Smooth muscle cell (in vitro differentiated cells): ENCODE data around the gene CYS1. TPM values are rescaled to one million over a fixed set of nuclear protein-coding genes. Genes with fewer than 3 reads are reported as not detected.

Source experiments
- DNase-seq: peaks from one replicate; lab custom pipeline; 2025; ENCODE audit not compliant: unreplicated experiment; lab: John Stamatoyannopoulos, UW
- H2AFZ ChIP-seq: fragments of 200-600 bp; sonication (generic); 2 replicates; pipeline ENCODE4 v1.6.0; 2016; ENCODE audit warnings: antibody characterized with exemption, low read depth, mild to moderate bottlenecking
- H3F3A ChIP-seq: fragments of 200-600 bp; sonication (generic); 2 replicates; pipeline ENCODE4 v1.6.0; 2017; ENCODE audit warnings: antibody characterized with exemption, low read depth
- H3K27ac ChIP-seq: fragments of 200-600 bp; sonication (generic); 2 replicates; pipeline ENCODE4 v1.5.1; 2016; ENCODE audit warnings: low read depth, mild to moderate bottlenecking
- H3K27me3 ChIP-seq: fragments of 200-600 bp; sonication (generic); 2 replicates; pipeline ENCODE4 v1.6.1; 2016; ENCODE audit warnings: low read depth, mild to moderate bottlenecking
- H3K36me3 ChIP-seq: fragments of 200-600 bp; sonication (generic); 2 replicates; pipeline ENCODE4 v1.5.1; 2016; ENCODE audit warnings: low read depth
- H3K4me1 ChIP-seq: fragments of 200-600 bp; sonication (generic); 2 replicates; pipeline ENCODE4 v1.5.1; 2016; ENCODE audit warnings: low read depth
- H3K4me2 ChIP-seq: fragments of 200-600 bp; sonication (generic); 2 replicates; pipeline ENCODE4 v1.6.0; 2016; ENCODE audit warnings: mild to moderate bottlenecking
- H3K4me3 ChIP-seq: fragments of 200-600 bp; sonication (generic); 2 replicates; pipeline ENCODE4 v1.5.1; 2016; ENCODE audit warnings: mild to moderate bottlenecking
- H3K79me2 ChIP-seq: fragments of 200-600 bp; sonication (generic); 2 replicates; pipeline ENCODE4 v1.6.0; 2016; ENCODE audit warnings: low read depth, mild to moderate bottlenecking
- H3K9ac ChIP-seq: fragments of 200-600 bp; sonication (generic); 2 replicates; pipeline ENCODE4 v1.6.0; 2016; ENCODE audit warnings: low read depth
- H3K9me3 ChIP-seq: fragments of 200-600 bp; sonication (generic); replicated peaks from 2 replicates; pipeline ENCODE4 v1.5.1; 2016; ENCODE audit warnings: low read depth
- H4K20me1 ChIP-seq: fragments of 200-600 bp; sonication (generic); 2 replicates; pipeline ENCODE4 v1.6.0; 2016; ENCODE audit warnings: low read depth
- CTCF ChIP-seq: fragments of 200-600 bp; sonication (generic); IDR thresholded peaks from 2 replicates; pipeline ENCODE4 v1.5.1; 2017; ENCODE audit warnings: borderline replicate concordance, mild to moderate bottlenecking, antibody characterized with exemption; ENCODE audit not compliant: insufficient read depth, poor library complexity, severe bottlenecking
- WGBS: methylation state at CpG from one replicate; pipeline ENCODE4 v1.1.7; 2016; ENCODE audit warnings: low lambda C conversion rate; 5-methylcytosine and 5-hydroxymethylcytosine counted together
- polyA plus RNA-seq: library from polyadenylated mRNA; unstranded; fragments of >200 nt; fragmentation: Nextera tagmentation; extraction: Ambion mirVana; gene quantifications from 2 replicates; pipeline ENCODE4 v1.2.1, GENCODE V29; 2016
- total RNA-seq: library from RNA; depleted of rRNA; stranded (reverse); fragments of >200 nt; gene quantifications from 2 replicates; pipeline ENCODE4 v1.2.3, GENCODE V29; 2014

The CYS1 gene
- total and polyA plus RNA-seq, 2 experiments from 2014 or later: 3.9 to 11.5 TPM

GRCh38 chr2:10063566-10063965 is 16.6 kb downstream of the CYS1 start:
- Histone ChIP-seq H2AFZ (no peak overlapping the region), H3K4me2 (no peak overlapping the region), H3K4me1 (no peaks in the 10 kb centered on the region), H3F3A (no peaks in the 10 kb centered on the region), H3K27me3 (no peaks in the 10 kb centered on the region), H3K36me3 (no peaks in the 10 kb centered on the region), H3K4me3 (no peak overlapping the region), H3K79me2 (no peaks in the 10 kb centered on the region), H3K9me3 (no peaks in the 10 kb centered on the region), H3K27ac (no peak overlapping the region), H4K20me1 (no peaks in the 10 kb centered on the region), H3K9ac (no peak overlapping the region)
- no peak for TF ChIP-seq CTCF
- 97% methylated on average over 9 of the region's 9 CpGs for WGBS
- DNase-seq: no peak

- Histone ChIP-seq H3K36me3 (no peaks in the 10 kb centered on the region), H3K79me2 (no peaks in the 10 kb centered on the region), H4K20me1 (no peaks in the 10 kb centered on the region), H3F3A (no peaks in the 10 kb centered on the region), H3K27ac (no peak overlapping the region), H3K4me2 (no peak overlapping the region), H3K4me3 (no peak overlapping the region), H2AFZ (no peak overlapping the region), H3K27me3 (no peaks in the 10 kb centered on the region), H3K9me3 (no peaks in the 10 kb centered on the region), H3K9ac (no peak overlapping the region), H3K4me1 (no peaks in the 10 kb centered on the region)
- DNase-seq: no peak
- TF ChIP-seq CTCF: no peak
- WGBS: 86% methylated on average over 10 of the region's 10 CpGs
Measured at GRCh38 chr2:10062931-10063365, 17.3 kb downstream of the CYS1 start.

- no peak overlapping the region for H3K9ac ChIP-seq
- H3F3A ChIP-seq: peaks cover 9% of the 10 kb centered on the region
- no peak for TF ChIP-seq CTCF
- no peak overlapping the region for H3K4me3 ChIP-seq
- H3K4me1 ChIP-seq: peaks cover 12% of the 10 kb centered on the region
- DNase-seq: no peak
- no peak overlapping the region for H2AFZ ChIP-seq
- no peak overlapping the region for H3K4me2 ChIP-seq
- WGBS: 87% methylated on average over 9 of the region's 9 CpGs
- H3K79me2 ChIP-seq: no peaks in the 10 kb centered on the region
- no peaks in the 10 kb centered on the region for H3K36me3 ChIP-seq
- no peak overlapping the region for H3K27ac ChIP-seq
- H3K27me3 ChIP-seq: no peaks in the 10 kb centered on the region
- no peaks in the 10 kb centered on the region for H4K20me1 ChIP-seq
- no peaks in the 10 kb centered on the region for H3K9me3 ChIP-seq
Measured at GRCh38 chr2:10061221-10061925, 18.8 kb downstream of the CYS1 start.
